Choroid plexus epithelial cell (primary cell): Measurements from ENCODE around the gene SLC16A7.
A peak's percentile ranks its signal among the peaks of the same experiment; 100 is the strongest.

ENCODE experiments used
- DNase-seq: peaks from one replicate; pipeline ENCODE4 v3.0.0-alpha.2; 2010; ENCODE audit warnings: low read depth
- H3K4me3 ChIP-seq: 2 replicates; pipeline ENCODE4 v1.5.1; 2011; ENCODE audit warnings: low read depth, mild to moderate bottlenecking, control low read depth, low read length, moderate library complexity
- CTCF ChIP-seq: conservative IDR thresholded peaks from 2 replicates; pipeline ENCODE4 v1.5.1; 2011; ENCODE audit warnings: low read depth, mild to moderate bottlenecking, control low read depth, inconsistent platforms, low read length, moderate library complexity

SLC16A7 gene

GRCh38 chr12:59723520-59723919, 127.7 kb downstream of the SLC16A7 start:
- DNase-seq = peak; percentile 23
- no peak for TF ChIP-seq CTCF
- H3K4me3 ChIP-seq = no peak overlapping the region

GRCh38 chr12:59724011-59724695, 128.3 kb downstream of the SLC16A7 start:
- TF ChIP-seq CTCF = no peak
- no peak for DNase-seq
- H3K4me3 ChIP-seq = no peak overlapping the region

GRCh38 chr12:59733200-59733599, 137.4 kb downstream of the SLC16A7 start:
- no peak for DNase-seq
- no peak overlapping the region for H3K4me3 ChIP-seq
- TF ChIP-seq CTCF = no peak

GRCh38 chr12:59734371-59734770, 138.5 kb downstream of the SLC16A7 start:
- DNase-seq = no peak
- no peak overlapping the region for H3K4me3 ChIP-seq
- TF ChIP-seq CTCF = no peak

GRCh38 chr12:59735231-59735630, 139.4 kb downstream of the SLC16A7 start:
- no peak overlapping the region for H3K4me3 ChIP-seq
- no peak for DNase-seq
- TF ChIP-seq CTCF = no peak

- DNase-seq = no peak
- H3K4me3 ChIP-seq = no peak overlapping the region
- TF ChIP-seq CTCF = no peak
Observed at GRCh38 chr12:59736359-59736758, 140.5 kb downstream of the SLC16A7 start.

GRCh38 chr12:59736786-59737185, 141.0 kb downstream of the SLC16A7 start:
- peak; percentile 85 for DNase-seq
- no peak for TF ChIP-seq CTCF
- H3K4me3 ChIP-seq = no peak overlapping the region
